Stimulated activated CD8-positive, alpha-beta memory T cell treated with anti-CD3 and anti-CD28 coated beads, Interleukin-7, amount 100 ng/mL, for 1 hour (primary cell): Measurements from ENCODE around the gene BAG5.
"Not testable (repeated sequence)": the region's sequence is repeated elsewhere in the genome, so short reads cannot be mapped to it uniquely, and the experiment has no call there.

Experiments used
- DNase-seq, 2 donors: peaks; one replicate each; pipeline ENCODE4 v3.0.0-alpha.2; 2020; ENCODE audit warnings: low read depth in 2 of 2

Gene BAG5

DNA sequence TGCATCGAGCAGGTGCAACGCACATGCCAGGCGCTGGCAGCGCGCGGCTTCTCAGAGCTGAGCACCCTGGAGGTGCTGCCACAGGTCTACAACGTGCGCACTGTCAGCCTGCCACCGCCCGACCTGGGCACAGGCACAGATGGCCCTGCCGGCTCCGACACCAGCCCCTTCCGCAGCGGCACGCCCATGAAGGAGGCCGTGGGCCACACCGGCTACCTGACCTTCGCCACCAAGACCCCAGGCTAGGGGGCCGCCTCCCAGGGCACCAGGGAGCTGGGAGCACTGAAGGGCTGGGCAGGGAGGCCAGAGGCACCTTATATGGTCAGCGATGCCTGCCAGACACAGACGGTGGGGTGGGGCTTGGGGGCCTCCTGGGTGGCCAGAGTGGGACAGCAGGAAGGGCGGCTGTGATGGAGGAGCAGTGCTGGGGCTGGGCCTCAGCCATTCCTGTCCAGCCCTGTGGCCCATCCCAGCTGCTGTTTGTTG is 27.8 kb downstream of the BAG5 start:
- DNase-seq, result no peak

DNA sequence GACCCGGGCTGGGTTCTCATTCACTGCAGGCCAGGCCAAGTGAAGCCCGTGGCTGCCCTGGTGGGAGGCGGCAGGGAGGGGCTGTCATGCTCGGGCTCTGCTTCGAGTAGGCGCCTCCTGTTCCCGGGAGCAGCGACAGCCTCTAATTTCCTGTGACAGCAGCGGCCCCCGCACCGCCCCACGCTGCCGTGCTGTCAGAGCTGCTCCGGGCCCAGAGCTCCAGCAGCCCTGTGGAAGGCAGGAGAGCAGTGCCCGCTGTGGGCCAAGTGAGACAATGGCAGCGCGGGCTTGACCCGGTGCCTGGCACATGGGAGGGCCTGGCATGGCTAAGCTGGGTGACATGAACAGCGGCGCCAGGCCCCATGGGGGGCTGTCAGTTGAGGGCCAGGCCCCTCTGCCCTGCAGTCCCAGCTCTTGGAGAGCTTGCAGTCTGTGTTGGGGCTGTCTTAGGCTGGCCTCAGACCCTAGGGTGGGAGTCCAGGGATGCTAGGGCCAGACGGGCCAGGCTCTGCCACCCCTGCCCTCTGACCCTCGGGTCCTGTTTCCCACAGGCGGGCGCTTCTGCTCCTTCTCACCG is 28.4 kb downstream of the BAG5 start:
- no peak for DNase-seq

DNA sequence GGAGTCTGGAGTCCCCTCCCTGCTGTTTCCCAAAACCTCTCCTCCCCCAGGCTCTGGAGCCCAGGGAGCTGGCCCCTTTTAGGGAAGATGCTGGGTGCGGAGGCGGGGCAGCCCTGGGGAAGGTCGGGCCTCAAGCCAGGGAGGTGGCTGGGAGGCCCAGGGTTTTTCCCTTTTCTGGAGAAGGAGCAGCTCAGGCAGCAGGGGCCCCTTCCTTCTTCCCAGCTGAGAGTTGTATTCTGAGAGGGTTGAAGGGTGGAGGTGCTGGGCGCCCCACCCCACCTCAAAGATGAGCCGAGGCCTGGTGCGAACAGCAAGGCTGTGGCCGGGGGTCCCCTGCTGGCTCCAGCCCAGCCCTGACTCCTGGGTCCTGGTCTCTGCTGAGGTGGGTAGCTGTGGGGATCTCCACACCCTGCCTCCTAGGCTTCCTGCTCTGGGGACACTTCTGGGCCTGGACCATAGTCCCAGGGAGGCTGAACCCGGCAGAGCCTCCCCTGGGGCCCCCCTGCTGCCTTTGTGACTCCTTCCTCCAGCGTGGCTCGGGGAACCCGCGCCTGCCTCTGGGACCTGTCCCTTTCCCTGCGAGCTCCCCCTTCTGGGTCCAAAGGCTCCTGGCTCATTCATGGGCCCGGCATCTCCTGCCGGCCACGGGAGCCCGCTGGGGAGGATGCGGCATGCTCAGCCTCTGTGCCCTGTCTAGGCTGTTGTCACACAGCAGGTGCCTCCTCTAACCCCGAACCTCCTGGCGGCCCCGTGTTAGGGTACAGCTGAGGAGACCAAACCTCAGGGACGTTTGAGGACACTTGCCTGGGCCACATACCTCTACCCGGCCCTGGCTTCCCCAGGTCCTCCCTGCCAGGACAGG is 29.1 kb downstream of the BAG5 start:
- DNase-seq, result no peak

DNA sequence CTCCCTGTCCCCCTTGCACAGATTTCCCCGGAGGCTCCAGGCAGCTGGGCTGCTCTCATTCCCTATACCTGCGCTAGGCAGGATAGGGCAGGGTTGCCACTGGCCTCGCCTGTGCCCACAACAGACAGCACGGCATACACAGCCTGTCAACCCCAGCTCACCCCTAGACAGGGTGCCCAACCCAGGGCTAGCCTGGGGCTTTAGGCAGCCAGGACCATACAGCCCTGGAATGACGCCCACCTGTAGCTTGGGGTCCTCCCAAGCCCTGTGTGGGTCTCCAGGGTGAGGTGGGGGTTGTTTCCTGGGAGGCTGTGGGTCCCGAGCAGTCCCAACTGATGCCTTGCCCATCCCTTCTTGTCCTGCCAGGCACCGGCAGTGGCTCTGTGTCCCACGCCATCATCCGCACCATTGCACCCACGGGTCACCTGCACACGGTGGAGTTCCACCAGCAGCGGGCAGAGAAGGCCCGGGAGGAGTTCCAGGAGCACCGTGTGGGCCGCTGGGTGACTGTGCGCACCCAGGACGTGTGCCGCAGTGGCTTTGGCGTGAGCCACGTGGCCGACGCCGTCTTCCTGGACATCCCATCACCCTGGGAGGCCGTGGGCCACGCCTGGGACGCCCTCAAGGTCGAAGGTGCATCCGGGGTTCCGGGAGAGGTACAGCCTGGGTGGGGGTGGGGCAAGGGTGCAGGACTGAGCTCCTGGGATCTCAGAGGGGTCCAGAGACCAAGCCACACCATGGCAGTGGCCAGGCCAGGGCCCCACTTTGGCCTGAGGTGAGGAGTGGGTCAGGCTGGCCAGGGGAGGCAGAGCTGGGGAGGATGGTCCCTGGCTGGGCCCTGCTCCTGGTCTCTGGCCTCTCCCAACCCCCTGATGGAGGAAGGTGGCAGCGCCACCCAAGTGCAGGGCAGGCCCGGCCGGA is 30.0 kb downstream of the BAG5 start:
- no peak for DNase-seq

DNA sequence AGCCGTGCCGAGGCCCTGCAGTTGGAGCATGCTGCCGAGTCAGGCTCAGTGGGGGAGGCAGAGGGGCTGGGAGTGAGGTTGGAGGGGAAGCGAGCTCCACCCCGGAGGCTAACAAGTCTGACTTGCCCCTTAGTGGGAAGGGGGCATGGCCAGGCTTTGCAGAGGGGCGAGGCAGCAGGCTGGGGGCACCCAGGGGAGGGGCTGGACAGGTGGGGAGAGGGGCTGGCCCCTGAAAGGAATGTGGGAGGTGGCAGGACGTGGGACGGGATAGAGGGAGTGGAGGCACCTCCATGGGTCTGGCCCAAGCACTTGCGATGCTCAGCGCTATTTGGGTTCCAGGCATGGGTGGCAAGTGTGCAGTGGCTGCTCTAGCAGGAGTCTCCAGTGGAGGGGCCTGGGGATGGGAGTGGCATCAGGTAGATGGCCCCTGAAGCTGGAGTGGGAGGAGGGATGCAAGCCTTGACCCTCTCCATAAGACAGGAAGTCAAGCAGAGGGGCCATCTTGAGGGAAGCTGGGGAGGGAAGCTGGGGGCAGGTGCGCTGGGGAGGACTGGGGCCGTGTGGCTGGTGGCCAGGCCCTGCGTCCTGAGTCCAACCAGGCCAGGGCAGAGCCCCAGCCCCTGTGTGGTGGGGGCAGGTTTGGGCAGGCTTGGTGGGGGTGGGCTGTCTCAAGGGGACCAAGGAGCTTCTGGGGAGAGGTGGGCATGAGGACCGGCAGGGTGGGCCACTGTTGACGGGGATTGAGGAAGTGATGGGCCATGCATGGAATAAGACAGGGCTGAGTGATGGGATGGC is 30.8 kb downstream of the BAG5 start:
- no peak for DNase-seq

DNA sequence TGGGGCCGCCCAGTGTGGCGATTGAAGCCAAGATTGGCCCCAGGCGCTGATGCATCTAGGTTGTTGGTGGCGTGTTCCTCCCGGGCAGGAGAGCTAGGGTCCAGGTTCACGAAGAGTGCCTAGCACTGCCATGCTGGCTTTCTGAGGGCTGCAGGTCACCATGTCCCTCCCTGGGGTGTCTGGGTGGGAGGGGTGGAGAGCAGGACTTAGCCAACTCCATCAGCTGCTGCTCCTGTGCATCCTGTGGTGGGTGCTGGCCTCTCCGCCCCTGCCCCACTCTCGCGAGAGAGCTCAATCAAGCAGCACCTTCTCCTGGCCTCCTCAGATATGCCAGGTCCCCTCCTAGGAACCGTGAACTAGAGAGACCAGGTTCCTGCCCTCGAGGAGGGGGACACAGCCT is 31.6 kb downstream of the BAG5 start:
- DNase-seq, result no peak

DNA sequence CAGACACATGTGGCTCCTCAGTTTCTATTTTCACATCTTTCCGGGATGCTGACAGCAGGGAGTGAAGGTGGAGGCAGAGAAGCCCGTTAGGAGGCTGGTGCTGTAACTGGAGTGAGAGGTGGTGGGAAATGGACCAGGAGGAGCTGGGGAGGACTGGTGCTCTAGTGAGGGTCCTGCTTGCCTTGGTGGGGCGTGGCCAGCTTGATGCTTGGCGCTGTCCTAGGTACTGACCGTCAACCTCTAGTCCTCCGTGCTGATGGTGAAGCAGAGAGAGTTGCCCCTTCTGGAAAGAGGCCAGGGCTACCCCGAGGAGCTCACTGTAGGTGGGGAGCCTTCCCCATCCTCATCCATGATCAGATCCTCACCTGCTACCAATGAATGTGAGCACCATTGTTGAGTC is 32.1 kb downstream of the BAG5 start:
- no peak for DNase-seq

DNA sequence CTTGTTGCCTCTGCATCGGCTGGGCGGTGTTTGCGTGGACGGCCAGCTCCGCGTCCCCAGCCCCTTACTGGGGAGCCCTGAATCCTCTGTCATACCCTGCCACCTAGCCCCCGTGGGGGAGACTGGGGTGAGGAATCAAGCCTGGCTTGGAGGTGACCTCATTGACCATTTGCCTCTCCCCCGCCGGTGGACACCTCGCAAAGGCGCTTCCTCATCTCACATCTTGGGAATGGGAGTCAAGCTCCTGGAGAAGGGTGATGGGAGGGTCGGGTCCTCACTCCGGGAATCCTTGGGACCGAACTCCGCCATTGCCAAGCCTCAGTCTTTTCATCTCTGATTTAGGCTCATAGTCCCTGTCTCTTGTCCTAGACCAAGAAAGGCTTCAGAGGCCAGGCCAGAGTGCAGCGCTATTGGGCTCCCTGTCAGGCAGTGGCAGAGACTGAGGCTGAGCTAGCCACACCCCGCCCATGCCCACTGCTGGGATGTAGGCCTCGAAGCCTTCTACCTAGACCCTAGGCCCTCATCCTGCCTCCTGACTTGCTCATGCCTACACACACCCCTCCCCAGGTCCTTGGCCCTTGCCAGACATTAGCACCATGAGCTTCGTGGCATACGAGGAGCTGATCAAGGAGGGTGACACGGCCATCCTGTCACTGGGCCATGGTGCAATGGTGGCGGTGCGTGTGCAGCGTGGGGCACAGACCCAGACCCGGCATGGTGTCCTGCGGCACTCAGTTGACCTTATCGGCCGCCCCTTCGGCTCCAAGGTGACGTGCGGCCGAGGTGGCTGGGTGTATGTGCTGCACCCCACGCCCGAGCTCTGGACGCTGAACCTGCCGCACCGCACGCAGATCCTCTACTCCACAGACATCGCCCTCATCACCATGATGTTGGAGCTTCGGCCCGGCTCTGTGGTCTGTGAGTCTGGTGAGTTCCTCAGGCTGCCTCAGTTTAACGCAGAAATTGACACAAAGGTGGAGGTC is 32.8 kb downstream of the BAG5 start:
- no peak for DNase-seq

DNA sequence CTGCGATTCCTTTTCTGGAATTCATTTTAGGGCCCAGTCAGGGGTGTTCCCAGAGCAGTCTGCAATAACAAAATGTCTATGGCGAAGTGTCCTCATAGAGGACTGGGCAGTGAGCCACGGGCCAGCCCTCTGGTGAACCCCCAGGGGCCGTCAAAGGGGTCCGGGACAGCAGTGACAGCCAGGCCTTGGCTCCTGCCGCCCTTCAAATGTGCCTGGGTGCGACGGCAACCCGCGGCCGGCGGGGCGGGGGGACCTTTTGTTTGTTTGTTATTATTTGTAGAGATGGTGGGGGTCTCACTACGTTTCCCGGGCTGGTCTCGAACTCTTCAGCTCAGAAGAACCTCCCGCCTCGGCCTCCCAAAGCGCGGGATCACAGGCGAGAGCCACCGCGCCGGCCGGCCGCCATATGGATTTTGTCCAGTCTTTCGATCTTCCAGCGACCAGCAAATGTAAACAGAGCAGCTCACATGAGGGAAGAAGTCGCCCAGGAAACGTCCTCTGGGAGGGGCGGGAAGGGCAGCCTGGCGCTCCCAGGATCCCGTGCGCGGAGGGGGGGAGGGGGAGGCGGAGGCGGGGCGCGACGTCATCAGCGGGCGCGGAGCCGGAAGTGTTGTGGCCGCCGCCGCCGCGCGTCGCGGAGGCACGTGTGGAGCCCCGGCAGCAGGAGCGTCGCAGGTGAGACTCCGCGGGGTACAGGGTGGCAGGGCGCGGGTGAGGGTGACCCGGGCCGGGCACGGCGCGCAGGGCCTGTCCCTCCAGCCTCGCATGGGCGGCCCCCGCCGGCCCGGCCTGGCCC is 33.7 kb downstream of the BAG5 start, which contains the start of gene TRMT61A:
Gene TRMT61A, plus strand, starts transcription at position 610 of the 796 bp plus-strand sequence. CDS start 783 bp downstream, outside the sequence.
- peak; percentile 63 to 67 for DNase-seq

DNA sequence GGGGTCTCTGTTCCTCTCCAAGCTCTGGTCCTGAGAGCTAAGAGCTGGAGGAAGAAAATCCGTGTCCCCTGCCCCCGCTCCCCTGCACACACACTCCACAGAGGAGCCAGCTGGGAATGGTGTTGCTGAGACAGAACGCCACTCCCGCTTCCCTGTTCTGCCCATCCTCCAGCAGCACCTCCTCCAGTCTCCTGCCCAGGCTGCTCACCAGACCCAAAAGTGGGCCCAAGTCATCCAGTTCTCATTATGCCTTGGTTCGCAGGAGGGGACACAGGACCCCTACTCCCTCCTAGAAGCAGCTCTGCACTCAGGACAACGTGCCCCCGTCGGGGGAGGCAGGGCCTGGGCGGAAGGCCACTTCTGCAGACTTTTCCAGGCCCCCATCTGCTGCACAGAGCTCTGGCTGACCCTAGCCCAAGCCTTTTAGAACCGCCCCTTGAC is 34.3 kb downstream of the BAG5 start:
- DNase-seq, result no peak

DNA sequence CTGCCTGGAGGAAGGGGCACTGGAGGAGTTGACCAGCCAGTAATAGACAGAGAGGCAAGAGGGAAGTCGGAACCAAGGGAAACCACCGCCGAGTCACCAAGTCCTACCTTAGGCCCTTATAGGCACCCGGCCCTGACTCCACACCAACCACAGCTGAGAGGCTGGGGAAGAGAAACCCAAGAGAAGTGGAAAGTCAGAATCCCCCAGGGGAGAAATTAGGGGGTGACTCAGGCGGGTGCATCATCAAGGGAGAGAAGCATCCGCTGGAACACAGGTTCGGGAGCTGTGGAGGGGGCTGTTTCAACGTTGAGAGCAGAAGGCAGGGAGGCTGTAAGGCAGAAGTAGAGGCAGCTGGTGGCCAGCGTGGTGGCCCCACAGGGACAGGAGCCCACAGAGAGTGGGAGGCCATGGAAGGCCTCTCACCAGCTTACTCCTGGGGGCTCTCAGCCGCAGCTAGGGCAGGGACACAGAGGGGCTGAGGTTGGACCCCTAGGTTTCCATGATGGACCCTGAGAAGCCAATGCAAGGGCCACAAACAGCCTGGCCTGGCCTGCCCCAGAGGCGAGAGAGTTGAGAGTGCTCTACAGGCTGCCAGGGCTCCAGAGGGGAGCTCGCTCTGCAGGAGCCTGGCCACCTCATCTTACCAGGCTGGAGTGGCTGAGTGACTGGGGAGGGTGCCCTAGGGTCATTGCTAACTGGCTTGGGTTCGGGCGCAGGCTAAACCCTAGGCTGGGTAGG is 34.9 kb downstream of the BAG5 start:
- no peak for DNase-seq

DNA sequence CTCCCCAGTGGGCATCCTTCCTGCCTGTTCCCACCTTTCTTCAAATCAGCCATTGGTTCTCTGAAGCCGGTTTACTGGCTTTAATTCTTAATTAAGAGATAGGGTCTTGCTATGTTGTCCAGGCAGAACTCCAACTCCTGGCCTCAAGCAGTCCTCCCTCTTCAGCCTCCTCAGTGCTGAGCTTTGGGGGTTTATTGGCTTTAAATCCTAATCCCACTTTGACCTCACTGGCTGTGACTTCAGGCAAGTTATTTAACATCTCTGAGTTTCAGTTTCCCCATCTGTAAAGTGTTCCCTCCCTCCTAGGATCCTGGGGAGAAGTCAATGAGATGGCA is 35.6 kb downstream of the BAG5 start:
- no peak for DNase-seq

DNA sequence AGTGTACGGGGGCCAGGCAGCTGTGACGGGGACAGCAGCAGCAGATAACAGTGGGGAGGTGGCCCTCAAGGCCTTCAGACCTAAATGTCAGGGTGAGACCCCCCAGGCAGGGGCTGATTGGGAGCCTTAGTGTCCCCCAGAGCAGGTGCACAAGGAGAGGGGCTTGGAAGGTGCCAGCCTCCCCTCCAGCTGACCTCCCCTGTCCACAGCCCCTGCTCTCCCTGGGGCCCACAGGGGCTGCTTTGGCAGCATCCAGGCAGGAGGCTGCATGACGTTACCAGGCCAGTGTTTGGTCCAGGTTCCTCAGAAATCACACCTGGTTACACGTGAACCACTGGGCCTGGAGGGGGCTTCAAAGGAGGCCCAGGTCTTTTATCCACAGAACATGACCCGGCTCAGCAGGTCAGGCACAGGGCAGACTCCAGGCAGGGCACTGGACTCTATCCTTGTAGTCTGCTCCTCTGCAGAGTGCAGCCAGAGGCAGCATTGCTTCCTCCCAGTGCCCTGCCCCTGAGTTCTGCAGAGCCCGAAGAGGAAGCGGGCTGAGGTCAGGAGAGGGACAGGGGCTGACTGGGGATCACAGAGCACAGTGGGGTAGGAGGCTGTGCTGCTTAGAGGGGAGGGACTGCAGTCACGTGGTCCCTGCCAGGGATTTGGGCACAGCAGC is 36.1 kb downstream of the BAG5 start:
- no peak for DNase-seq

DNA sequence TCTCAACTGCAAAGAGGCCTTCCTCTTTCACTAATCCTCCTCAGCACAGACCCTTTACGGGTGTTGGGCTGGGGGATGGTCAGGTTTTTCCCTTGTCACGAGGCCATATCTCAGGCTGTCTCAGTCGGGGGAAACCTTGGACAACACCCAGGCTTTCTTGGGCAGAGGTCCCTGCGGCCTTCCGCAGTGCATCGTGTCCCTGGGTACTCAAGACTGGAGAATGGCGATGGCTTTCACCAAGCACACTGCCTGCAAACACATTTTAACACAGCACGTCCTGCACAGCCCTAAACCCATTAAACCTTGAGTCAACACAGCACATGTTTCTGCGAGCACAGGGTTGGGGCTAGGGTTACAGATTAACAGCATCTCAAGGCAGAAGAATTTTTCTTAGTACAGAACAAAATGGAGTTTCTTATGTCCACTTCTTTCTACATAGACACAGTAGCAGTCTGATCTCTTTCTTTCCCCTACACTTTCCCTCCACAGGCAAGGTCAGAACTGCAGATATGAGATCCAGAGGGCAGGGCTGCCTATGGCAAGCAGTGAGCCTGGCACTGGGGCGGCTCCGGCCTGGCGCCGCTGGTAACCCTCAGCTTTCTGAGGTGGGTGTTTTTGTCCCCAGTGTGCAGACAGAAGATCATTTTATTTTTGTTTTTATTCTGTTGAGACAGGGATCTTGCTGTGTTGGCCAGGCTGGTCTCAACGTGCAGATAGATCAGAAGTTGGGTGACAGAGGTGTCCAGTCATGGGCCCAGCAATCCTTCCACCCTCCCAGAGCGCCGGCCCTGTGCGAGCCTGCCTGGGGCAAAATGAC is 36.8 kb downstream of the BAG5 start:
- DNase-seq, result not testable (repeated sequence)

DNA sequence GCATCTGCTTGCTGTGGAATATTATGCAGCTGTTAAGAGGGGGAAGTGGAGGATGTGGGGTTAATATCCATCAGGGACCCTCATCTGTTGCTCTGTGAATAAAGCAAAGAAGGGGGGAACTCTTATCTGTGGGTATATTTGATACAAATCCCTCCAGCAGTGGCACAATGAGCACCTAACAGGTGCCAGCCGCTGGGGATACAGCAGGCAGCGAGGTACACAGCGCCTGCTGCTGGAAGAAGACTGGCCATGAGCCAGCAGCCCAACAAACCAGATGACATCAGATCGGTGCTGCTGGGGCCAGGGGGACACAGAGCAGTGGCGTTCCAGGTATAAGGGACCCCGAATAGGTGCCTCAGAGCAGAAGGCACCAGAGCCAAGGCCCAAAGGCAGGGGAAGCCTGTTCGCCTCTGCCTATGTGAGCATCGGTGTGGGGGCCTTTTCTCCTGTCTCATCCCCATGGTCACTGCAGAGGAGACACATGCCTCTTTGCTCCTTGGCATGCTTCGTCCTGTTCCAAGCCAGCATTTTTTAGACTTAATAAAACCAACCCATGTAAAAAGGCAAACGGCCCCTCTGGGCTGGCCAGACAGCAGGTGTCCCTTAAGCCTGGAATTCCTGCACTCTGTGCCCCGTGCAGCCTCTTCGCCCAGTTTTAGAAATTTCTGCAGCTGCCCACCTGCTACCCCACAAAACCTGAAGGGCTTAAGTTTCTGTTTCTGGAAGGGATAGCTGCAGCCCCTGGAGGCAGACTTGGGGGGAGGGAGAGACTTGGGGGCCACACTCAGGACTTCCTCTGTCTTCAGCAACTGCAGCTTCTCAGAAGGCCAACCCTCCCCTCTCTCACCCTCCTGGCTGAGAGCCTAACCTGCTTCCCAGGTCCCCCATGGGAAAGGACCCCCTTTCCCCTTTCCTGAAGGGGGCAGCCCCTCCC is 38.2 kb downstream of the BAG5 start:
- DNase-seq, result no peak

DNA sequence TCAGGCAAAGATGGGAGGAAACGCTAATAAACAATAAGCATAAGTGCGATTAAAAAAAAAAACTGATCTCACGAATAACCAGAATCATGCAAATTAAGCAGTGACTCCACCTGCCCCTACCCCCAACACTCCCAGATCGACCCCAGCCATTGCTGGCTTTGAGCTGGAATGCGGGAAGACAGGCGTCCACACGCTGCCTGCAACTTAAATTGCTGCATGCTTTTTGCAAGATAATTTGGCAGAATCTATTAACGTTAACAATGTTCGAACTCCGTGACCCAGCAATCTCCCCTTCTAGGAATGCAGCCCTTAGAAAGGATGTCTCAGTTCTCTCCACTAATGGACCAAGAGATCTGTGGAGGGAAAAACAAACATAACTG is 38.9 kb downstream of the BAG5 start:
- DNase-seq, result no peak
